Measurements from ENCODE around the gene SMIM24. TPM values are rescaled to one million over a fixed set of nuclear protein-coding genes. Genes with fewer than 3 reads are reported as not detected.
A peak's percentile ranks its signal among the peaks of the same experiment; 100 is the strongest.

Gene SMIM24
- total and polyA plus RNA-seq, 9 of the 15 experiments (the other 6 are each of a cell fraction or from before 2014, with no cell fraction given): 0.45 to 12.3 (median 1.4) TPM; not detected in 1

- TF ChIP-seq THRB (CRISPR knock-in tag; conservative IDR thresholded peaks at IDR 0.05) (no peak), COPS2 (conservative IDR thresholded peaks at IDR 0.05) (no peak), GMEB1 (CRISPR knock-in tag; IDR thresholded peaks at IDR 0.05) (no peak), SMARCA4 (IDR thresholded peaks at IDR 0.05) (no peak), KLF1 (tag; IDR thresholded peaks at IDR 0.05) (peak; percentile 94), STAT6 (CRISPR knock-in tag; IDR thresholded peaks at IDR 0.05) (0 out of 2 replicates have a peak, but pooled peaks have one; percentile 63), ETV6 (IDR thresholded peaks at IDR 0.05; ENCODE audit: borderline replicate concordance in 1 of 2, low read depth in 2 of 2, low read length in 1 of 2) (no peak), ETV6 (CRISPR knock-in tag; IDR thresholded peaks at IDR 0.05; ENCODE audit: borderline replicate concordance) (no peak; the same call in 1 of the 2 replicates), DLX4 (CRISPR knock-in tag; IDR thresholded peaks at IDR 0.05) (no peak), THRAP3 (IDR thresholded peaks at IDR 0.05; ENCODE audit: borderline replicate concordance) (no peak), BCOR (IDR thresholded peaks at IDR 0.05) (peak; percentile 99), ZNF239 (CRISPR knock-in tag; IDR thresholded peaks at IDR 0.05) (no peak; the same call in 1 of the 2 replicates), EGR1 (conservative IDR thresholded peaks at IDR 0.05) (peak; percentile 100), ZNF449 (CRISPR knock-in tag; IDR thresholded peaks at IDR 0.05) (0 out of 2 replicates have a peak, but pooled peaks have one; percentile 18), TARDBP (IDR thresholded peaks at IDR 0.05) (peak; percentile 25; the same call in 1 of the 2 replicates), ZNF668 (CRISPR knock-in tag; IDR thresholded peaks at IDR 0.05) (no peak), FOXA1 (IDR thresholded peaks at IDR 0.05; ENCODE audit: borderline replicate concordance) (no peak)
Measured at GRCh38 chr19:3434630-3435553, 45.4 kb downstream of the SMIM24 start (continued).
